ENCODE data around the gene TEX29. TPM values are rescaled to one million over a fixed set of nuclear protein-coding genes. Genes with fewer than 3 reads are reported as not detected.

The TEX29 gene
- total and polyA plus RNA-seq, 2 of the 4 experiments (the other 2 are of a cell fraction), result 0.46 TPM; not detected in 1

DNA sequence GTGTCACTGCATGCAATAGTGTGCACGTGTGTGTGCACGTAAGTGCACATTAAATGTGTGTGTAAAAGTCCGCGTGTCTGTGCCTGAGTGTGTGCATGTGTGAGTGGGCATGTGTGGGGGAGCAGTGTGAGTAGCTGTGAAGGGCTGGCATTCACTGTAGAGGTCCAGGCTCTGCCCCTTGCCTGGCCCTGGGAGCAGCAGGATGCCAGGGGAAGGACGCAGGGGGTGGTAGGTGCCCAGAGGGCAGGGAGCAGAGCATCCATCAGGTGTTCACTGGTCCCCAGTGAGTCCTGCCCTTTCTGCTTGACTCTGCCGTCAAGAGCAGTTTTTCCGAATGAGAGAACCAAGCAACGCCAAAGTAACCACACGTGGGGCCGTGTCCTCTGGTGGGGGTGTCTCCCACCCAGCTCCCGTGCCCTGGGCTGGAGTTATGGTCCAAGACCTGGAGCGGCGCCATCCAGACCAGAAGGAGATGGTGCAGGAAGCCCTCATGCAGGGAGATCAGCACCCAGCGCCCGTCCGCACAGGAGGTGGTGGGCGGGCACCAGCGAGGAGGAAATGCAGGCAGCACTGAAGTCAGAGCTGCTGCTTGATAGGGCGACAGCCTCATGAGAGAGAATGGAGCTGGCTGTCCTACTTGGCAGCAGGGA lies 68.5 kb downstream of the TEX29 start:
- H3K79me1 ChIP-seq (ENCODE audit: low read depth in 1 of 2, low read length in 2 of 2), result no peaks in the 10 kb centered on the region
- no peak overlapping the region for H2AK5ac ChIP-seq (ENCODE audit: low read depth, low read length)
- no peaks in the 10 kb centered on the region for H3K9me3 ChIP-seq (ENCODE audit: control insufficient read depth, insufficient read depth, low read length)
- H4K8ac ChIP-seq (ENCODE audit: low read depth in 2 of 2, low read length in 2 of 2), result no peak overlapping the region
- H3K36me3 ChIP-seq (ENCODE audit: control insufficient read depth, insufficient read depth, low read length), result no peaks in the 10 kb centered on the region
- H3K4me3 ChIP-seq (ENCODE audit: insufficient read depth, low read depth, low read length), result no peak overlapping the region
- dilution Hi-C loops (cut with HindIII; ENCODE audit: low sequenced_read_pairs, unreplicated experiment), result no loop called here
- H4K91ac ChIP-seq (ENCODE audit: insufficient read depth, low read depth, low read length), result no peak overlapping the region
- TF ChIP-seq RFX5 (IDR thresholded peaks at IDR 0.05; ENCODE audit: low read depth, low read length) (no peak), RAD21 (IDR thresholded peaks at IDR 0.05; ENCODE audit: low read length) (no peak), MXI1 (IDR thresholded peaks at IDR 0.05; ENCODE audit: borderline replicate concordance, low read depth, low read length) (no peak), SMC3 (IDR thresholded peaks at IDR 0.05; ENCODE audit: low read depth, low read length) (no peak), CHD1 (IDR thresholded peaks at IDR 0.05; ENCODE audit: low read depth, low read length) (no peak), RCOR1 (IDR thresholded peaks at IDR 0.05; ENCODE audit: insufficient replicate concordance, low read length) (no peak), MAFK (IDR thresholded peaks at IDR 0.05; ENCODE audit: low read depth, low read length) (no peak), BHLHE40 (IDR thresholded peaks at IDR 0.05; ENCODE audit: low read depth, low read length) (no peak), POLR2A (IDR thresholded peaks at IDR 0.05; ENCODE audit: low read depth, low read length) (no peak), CEBPB (IDR thresholded peaks at IDR 0.05; ENCODE audit: low read depth, low read length) (no peak), FOS (IDR thresholded peaks at IDR 0.05; ENCODE audit: low read depth, low read length) (no peak), NFE2L2 (IDR thresholded peaks at IDR 0.05; ENCODE audit: low read depth, low read length) (no peak), MAZ (IDR thresholded peaks at IDR 0.05; ENCODE audit: borderline replicate concordance, low read depth, low read length) (no peak)
- TF ChIP-seq, protein P1, sequence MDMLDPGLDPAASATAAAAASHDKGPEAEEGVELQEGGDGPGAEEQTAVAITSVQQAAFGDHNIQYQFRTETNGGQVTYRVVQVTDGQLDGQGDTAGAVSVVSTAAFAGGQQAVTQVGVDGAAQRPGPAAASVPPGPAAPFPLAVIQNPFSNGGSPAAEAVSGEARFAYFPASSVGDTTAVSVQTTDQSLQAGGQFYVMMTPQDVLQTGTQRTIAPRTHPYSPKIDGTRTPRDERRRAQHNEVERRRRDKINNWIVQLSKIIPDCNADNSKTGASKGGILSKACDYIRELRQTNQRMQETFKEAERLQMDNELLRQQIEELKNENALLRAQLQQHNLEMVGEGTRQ (IDR thresholded peaks at IDR 0.05; ENCODE audit: low read depth, low read length), result no peak
- TF ChIP-seq, protein P2, sequence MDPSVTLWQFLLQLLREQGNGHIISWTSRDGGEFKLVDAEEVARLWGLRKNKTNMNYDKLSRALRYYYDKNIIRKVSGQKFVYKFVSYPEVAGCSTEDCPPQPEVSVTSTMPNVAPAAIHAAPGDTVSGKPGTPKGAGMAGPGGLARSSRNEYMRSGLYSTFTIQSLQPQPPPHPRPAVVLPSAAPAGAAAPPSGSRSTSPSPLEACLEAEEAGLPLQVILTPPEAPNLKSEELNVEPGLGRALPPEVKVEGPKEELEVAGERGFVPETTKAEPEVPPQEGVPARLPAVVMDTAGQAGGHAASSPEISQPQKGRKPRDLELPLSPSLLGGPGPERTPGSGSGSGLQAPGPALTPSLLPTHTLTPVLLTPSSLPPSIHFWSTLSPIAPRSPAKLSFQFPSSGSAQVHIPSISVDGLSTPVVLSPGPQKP (IDR thresholded peaks at IDR 0.05; ENCODE audit: borderline replicate concordance, low read depth, low read length), result no peak
- TF ChIP-seq, protein P3, sequence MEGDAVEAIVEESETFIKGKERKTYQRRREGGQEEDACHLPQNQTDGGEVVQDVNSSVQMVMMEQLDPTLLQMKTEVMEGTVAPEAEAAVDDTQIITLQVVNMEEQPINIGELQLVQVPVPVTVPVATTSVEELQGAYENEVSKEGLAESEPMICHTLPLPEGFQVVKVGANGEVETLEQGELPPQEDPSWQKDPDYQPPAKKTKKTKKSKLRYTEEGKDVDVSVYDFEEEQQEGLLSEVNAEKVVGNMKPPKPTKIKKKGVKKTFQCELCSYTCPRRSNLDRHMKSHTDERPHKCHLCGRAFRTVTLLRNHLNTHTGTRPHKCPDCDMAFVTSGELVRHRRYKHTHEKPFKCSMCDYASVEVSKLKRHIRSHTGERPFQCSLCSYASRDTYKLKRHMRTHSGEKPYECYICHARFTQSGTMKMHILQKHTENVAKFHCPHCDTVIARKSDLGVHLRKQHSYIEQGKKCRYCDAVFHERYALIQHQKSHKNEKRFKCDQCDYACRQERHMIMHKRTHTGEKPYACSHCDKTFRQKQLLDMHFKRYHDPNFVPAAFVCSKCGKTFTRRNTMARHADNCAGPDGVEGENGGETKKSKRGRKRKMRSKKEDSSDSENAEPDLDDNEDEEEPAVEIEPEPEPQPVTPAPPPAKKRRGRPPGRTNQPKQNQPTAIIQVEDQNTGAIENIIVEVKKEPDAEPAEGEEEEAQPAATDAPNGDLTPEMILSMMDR (conservative IDR thresholded peaks at IDR 0.05; ENCODE audit: low read depth, low read length), result no peak
- intact Hi-C loops (cut with micrococcal nuclease), result no loop called here
- in situ Hi-C loops (cut with MboI; ENCODE audit: low sequenced_read_pairs), result no loop called here
- H3K4me2 ChIP-seq (ENCODE audit: low read depth, low read length), result no peak overlapping the region
- no peak overlapping the region for H2BK120ac ChIP-seq (ENCODE audit: low read depth, low read length)
- no peak overlapping the region for H3K18ac ChIP-seq (ENCODE audit: low read depth, low read length)
- 0 out of 2 replicates have a peak, but pooled peaks cover 2% of the 10 kb centered on the region for H3K9me1 ChIP-seq (ENCODE audit: insufficient read depth, low read length)
- no peaks in the 10 kb centered on the region for H3K4me1 ChIP-seq (ENCODE audit: control insufficient read depth, insufficient read depth, low read length)
- no peak overlapping the region for H2AFZ ChIP-seq (replicated peaks; ENCODE audit: low read length, poor library complexity)
- H2AK9ac ChIP-seq (replicated peaks; ENCODE audit: low read depth, low read length, poor library complexity), result no peak overlapping the region
- H4K20me1 ChIP-seq (ENCODE audit: insufficient read depth, low read length), result no peaks in the 10 kb centered on the region
- H3K56ac ChIP-seq (ENCODE audit: extremely low read depth, insufficient read depth, low read length), result no peak overlapping the region
- H3K4ac ChIP-seq (ENCODE audit: low read depth, low read length), result no peak overlapping the region
- no peak overlapping the region for H3K23ac ChIP-seq (ENCODE audit: low read depth, low read length)
- H3K27me3 ChIP-seq (ENCODE audit: control insufficient read depth, insufficient read depth, low read length), result no peaks in the 10 kb centered on the region; the same call in 1 of the 2 replicates
- no peak overlapping the region for H2BK20ac ChIP-seq (ENCODE audit: low read depth, low read length)
- 81% methylated on average over 8 of the region's 19 CpGs; no CpG with 5 or more reads in 1 of the 2 experiments for WGBS, 2 experiments (ENCODE audit: extremely low coverage in 2 of 2, insufficient read length in 1 of 2)
- H2BK5ac ChIP-seq (ENCODE audit: low read depth, low read length, poor library complexity, severe bottlenecking), result no peak overlapping the region
- no peak overlapping the region for H4K5ac ChIP-seq (ENCODE audit: low read depth, low read length)
- no TSS peak for BruUV-seq (replicated peaks)
- ATAC-seq (ENCODE audit: low read depth) (no peak), DNase-seq (no peak)
- no peak overlapping the region for H2BK15ac ChIP-seq (ENCODE audit: low read depth, low read length)
- no peak overlapping the region for H3K27ac ChIP-seq (ENCODE audit: insufficient read depth, low read length)
- ChIA-PET CTCF (no interaction called here), POLR2A (ENCODE audit: unreplicated experiment) (no interaction called here)
- no peak overlapping the region for H3K14ac ChIP-seq (replicated peaks; ENCODE audit: low read depth, low read length)
- no peak overlapping the region for H3K9ac ChIP-seq (ENCODE audit: low read depth, low read length)

Data from IMR-90 (cell line).